AG09309 (cell line): ENCODE measurements around the gene CFAP99.
A peak's percentile ranks its signal among the peaks of the same experiment; 100 is the strongest.
"Not testable (repeated sequence)": the region's sequence is repeated elsewhere in the genome, so short reads cannot be mapped to it uniquely, and the experiment has no call there.

Experiments used
- DNase-seq: peaks from one replicate; pipeline ENCODE4 v3.0.0-alpha.2; 2010; ENCODE audit warnings: low read depth
- H3K4me3 ChIP-seq: 2 replicates; pipeline ENCODE4 v1.5.1; 2011; ENCODE audit warnings: mild to moderate bottlenecking, low read depth, low read length, moderate library complexity; ENCODE audit not compliant: control insufficient read depth
- CTCF ChIP-seq: IDR thresholded peaks from 2 replicates; pipeline ENCODE4 v1.5.1; 2011; ENCODE audit warnings: mild to moderate bottlenecking, low read depth, low read length, inconsistent platforms; ENCODE audit not compliant: insufficient read depth, control insufficient read depth; ENCODE audit errors: missing control alignments

The CFAP99 gene

GRCh38 chr4:2428496-2429213 lies 9.9 kb downstream of the CFAP99 start:
- H3K4me3 ChIP-seq: no peak overlapping the region
- DNase-seq: no peak
- TF ChIP-seq CTCF: no peak

GRCh38 chr4:2429945-2430757 lies 11.4 kb downstream of the CFAP99 start:
- H3K4me3 ChIP-seq: not testable (repeated sequence)
- DNase-seq: peak; percentile 31

GRCh38 chr4:2432004-2432403 lies 13.2 kb downstream of the CFAP99 start:
- no peak for TF ChIP-seq CTCF
- H3K4me3 ChIP-seq: no peak overlapping the region
- DNase-seq: no peak

- no peak for TF ChIP-seq CTCF
- DNase-seq: peak; percentile 18
- H3K4me3 ChIP-seq: no peak overlapping the region
Observed at GRCh38 chr4:2432991-2433530, 14.3 kb downstream of the CFAP99 start.

GRCh38 chr4:2433609-2434350 lies 15.0 kb downstream of the CFAP99 start:
- DNase-seq: no peak
- no peak overlapping the region for H3K4me3 ChIP-seq
- TF ChIP-seq CTCF: no peak

GRCh38 chr4:2434420-2434819 lies 15.7 kb downstream of the CFAP99 start:
- no peak overlapping the region for H3K4me3 ChIP-seq
- no peak for TF ChIP-seq CTCF
- DNase-seq: no peak

GRCh38 chr4:2436301-2436700 lies 17.5 kb downstream of the CFAP99 start:
- H3K4me3 ChIP-seq: no peak overlapping the region
- no peak for DNase-seq
- peak; percentile 44 for TF ChIP-seq CTCF
